Ovary (tissue), 9 donors: ENCODE results near the gene FAM124B. TPM values are rescaled to one million over a fixed set of nuclear protein-coding genes. Genes with fewer than 3 reads are reported as not detected.

Experiments
- DNase-seq, 5 donors: peaks; one replicate each; pipeline ENCODE4 v3.0.0-alpha.2; 2019 to 2020
- H3K27ac ChIP-seq, 2 donors: fragments of 200-600 bp; one replicate each; pipeline versions ENCODE4 v1.5.1 to v1.8.0; 2019 to 2022
- H3K27me3 ChIP-seq: fragments of 200-600 bp; one replicate; pipeline ENCODE4 v1.8.0; 2022
- H3K36me3 ChIP-seq: fragments of 200-600 bp; sonication (generic); one replicate; pipeline ENCODE4 v1.5.1; 2019
- H3K4me1 ChIP-seq: one replicate; pipeline ENCODE4 v1.8.1; 2013; ENCODE audit warnings: mild to moderate bottlenecking, moderate library complexity; ENCODE audit not compliant: insufficient read depth
- H3K4me3 ChIP-seq: fragments of 200-600 bp; sonication (generic); one replicate; pipeline ENCODE4 v1.5.1; 2017
- H3K9me3 ChIP-seq, 2 donors: fragments of 200-600 bp in 1 of 2; sonication (generic) in 1 of 2; one replicate each; pipeline versions ENCODE4 v1.5.1 to v1.8.1; 2013 to 2019; ENCODE audit warnings: mild to moderate bottlenecking in 1 of 2, moderate library complexity in 1 of 2
- EP300 ChIP-seq: sonication (generic); formaldehyde crosslinking; IDR thresholded peaks from one replicate; pipeline ENCODE4 v1.6.1; 2017; ENCODE audit warnings: antibody characterized with exemption
- POLR2A ChIP-seq: fragments of 450-650 bp; IDR thresholded peaks from one replicate; pipeline ENCODE4 v1.6.1; 2017; ENCODE audit warnings: antibody characterized with exemption, mild to moderate bottlenecking, moderate library complexity
- WGBS, 3 donors: extraction: QIAGEN DNeasy Blood & Tissue Kit in 1 of 3; methylation state at CpG; one replicate each; pipeline versions ENCODE4 v1.1.5 to v1.1.7; 2013 to 2017; 5-methylcytosine and 5-hydroxymethylcytosine counted together
- intact Hi-C, 4 donors: fragments of 100-400 bp; cut with DNase I; formaldehyde crosslinking; loops; one replicate each; pipeline versions ENCODE4 v1.11.0 to v1.15.1; 2022 to 2023
- polyA plus RNA-seq, 2 donors: library from polyadenylated mRNA; stranded (reverse); fragments of 200-250 nt in 1 of 2; fragments of 350-450 nt in 1 of 2; fragmentation: Illumina TruSeq in 1 of 2; extraction: RNeasy Lipid Tissue Mini Kit (QIAGEN cat#74804) in 1 of 2; gene quantifications; one replicate each; pipeline ENCODE4 v1.2.3, GENCODE V29; 2013 to 2014
- total RNA-seq, 7 donors: library from RNA; depleted of rRNA in 2 of 7; stranded (reverse); fragments of >200 nt in 2 of 7; fragmentation: NEBNext Ultra II Directional in 3 of 7; extraction: Animal tissue kit (Norgen Biotek cat#: 25700) in 3 of 7; gene quantifications; one replicate each; pipeline versions ENCODE4 v1.1.0 to v1.2.4, GENCODE V29; 2016 to 2023
- TF ChIP-seq, protein P1 (sequence below), 3 donors: fragments of 450-650 bp in 2 of 3; fragments of 200-600 bp in 1 of 3; IDR thresholded peaks; one replicate each; pipeline versions ENCODE4 v1.5.1 to v1.8.0; 2016 to 2022; ENCODE audit warnings: antibody characterized with exemption in 3 of 3, mild to moderate bottlenecking in 1 of 3
- donor health status: DM: no; HTN: no; CAD: no; lungs with moderate emphysema.
- donor health status: DM: no; HTN: no; CAD: no.
- donor health status: Bipolar disorder and iron deficiency.
- donor health status: DM: yes; HTN: yes; CAD: no.
- donor health status: DM: no; HTN: no; CAD: no.
- donor health status: DM: yes; HTN: yes; CAD: no.

The FAM124B gene
- total and polyA plus RNA-seq, 9 donors: 0.11 to 3.0 (median 1.1) TPM

DNA sequence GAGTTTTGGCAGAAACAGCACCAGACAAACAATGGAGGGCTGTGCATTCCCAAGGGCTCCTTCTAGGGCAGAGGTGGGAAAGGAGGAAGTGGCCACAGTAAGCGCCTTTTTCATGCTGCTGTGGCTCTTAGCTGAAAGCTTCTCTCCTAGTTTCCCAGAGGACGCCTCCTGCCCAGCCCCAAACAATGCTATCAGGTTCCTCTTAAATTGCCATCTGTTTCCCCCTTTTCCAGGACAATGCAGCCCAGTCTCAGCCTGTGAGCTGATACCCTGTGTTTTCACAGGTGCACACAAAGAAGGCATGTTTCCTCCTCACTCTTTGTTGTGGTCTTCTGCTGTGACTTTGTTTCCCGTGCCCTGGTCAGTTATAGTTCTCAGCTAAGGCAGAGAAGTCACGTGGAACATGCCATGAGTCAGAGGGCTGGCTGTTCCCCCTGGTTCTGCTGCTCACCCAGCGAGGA is 5.4 kb upstream of the FAM124B start:
- Histone ChIP-seq H3K9me3 (no peaks in the 10 kb centered on the region), H3K36me3 (no peaks in the 10 kb centered on the region), H3K27ac (no peak overlapping the region), H3K4me1 (no peaks in the 10 kb centered on the region), H3K4me3 (no peak overlapping the region), H3K27me3 (no peaks in the 10 kb centered on the region)
- TF ChIP-seq, protein P1, sequence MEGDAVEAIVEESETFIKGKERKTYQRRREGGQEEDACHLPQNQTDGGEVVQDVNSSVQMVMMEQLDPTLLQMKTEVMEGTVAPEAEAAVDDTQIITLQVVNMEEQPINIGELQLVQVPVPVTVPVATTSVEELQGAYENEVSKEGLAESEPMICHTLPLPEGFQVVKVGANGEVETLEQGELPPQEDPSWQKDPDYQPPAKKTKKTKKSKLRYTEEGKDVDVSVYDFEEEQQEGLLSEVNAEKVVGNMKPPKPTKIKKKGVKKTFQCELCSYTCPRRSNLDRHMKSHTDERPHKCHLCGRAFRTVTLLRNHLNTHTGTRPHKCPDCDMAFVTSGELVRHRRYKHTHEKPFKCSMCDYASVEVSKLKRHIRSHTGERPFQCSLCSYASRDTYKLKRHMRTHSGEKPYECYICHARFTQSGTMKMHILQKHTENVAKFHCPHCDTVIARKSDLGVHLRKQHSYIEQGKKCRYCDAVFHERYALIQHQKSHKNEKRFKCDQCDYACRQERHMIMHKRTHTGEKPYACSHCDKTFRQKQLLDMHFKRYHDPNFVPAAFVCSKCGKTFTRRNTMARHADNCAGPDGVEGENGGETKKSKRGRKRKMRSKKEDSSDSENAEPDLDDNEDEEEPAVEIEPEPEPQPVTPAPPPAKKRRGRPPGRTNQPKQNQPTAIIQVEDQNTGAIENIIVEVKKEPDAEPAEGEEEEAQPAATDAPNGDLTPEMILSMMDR (IDR thresholded peaks at IDR 0.05): no peak
- TF ChIP-seq POLR2A (no peak), EP300 (no peak)
- intact Hi-C loops: no loop called here
- no peak for DNase-seq
- WGBS, 3 donors: 80 to 85% (median 83%) methylated on average over 5 of the region's 5 CpGs

- DNase-seq: no peak
- Histone ChIP-seq H3K27me3 (no peaks in the 10 kb centered on the region), H3K4me3 (no peak overlapping the region), H3K36me3 (no peaks in the 10 kb centered on the region), H3K4me1 (no peaks in the 10 kb centered on the region), H3K27ac (no peak overlapping the region), H3K9me3 (no peaks in the 10 kb centered on the region)
- TF ChIP-seq, protein P1 (IDR thresholded peaks at IDR 0.05): no peak
- intact Hi-C loops: no loop called here
- 91 to 92% (median 92%) methylated on average over 4 of the region's 4 CpGs for WGBS, 3 donors
These were observed 4.0 kb upstream of the FAM124B start for GRCh38 chr2:224405841-224406370.

DNA sequence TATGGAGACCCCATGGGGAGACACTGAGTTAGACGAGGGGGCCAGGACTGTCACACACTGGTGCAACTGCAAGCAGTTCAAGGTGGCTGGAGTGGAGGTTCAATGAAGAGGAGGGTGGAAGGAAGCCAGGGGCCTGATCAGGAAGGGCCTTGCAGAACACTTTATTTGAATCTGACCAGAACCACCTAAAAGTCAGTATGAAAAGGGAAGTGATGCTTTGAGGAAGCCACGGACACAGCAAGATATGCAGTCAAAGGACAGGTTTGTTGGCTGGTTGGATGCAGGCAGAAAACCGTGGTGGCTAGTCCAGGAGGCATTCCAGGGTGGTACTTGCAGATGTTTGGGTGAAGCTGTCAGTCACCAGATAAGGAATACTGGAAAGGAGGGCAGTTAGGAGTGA is 3.5 kb upstream of the FAM124B start:
- no peak overlapping the region for H3K27ac ChIP-seq
- TF ChIP-seq EP300 (no peak), POLR2A (no peak)
- TF ChIP-seq, protein P1 (IDR thresholded peaks at IDR 0.05): no peak
- no peaks in the 10 kb centered on the region for H3K9me3 ChIP-seq
- no peaks in the 10 kb centered on the region for H3K36me3 ChIP-seq
- H3K27me3 ChIP-seq: no peaks in the 10 kb centered on the region
- no peak overlapping the region for H3K4me3 ChIP-seq
- intact Hi-C loops: no loop called here
- WGBS, 3 donors: 76 to 85% (median 84%) methylated on average over 3 of the region's 3 CpGs
- H3K4me1 ChIP-seq: no peaks in the 10 kb centered on the region
- no peak for DNase-seq

GRCh38 chr2:224404796-224405195 is 2.9 kb upstream of the FAM124B start:
- DNase-seq: no peak
- H3K4me1 ChIP-seq: no peaks in the 10 kb centered on the region

More at GRCh38 chr2:224404796-224405195, 2.9 kb upstream of the FAM124B start:
- Histone ChIP-seq H3K27ac (no peak overlapping the region), H3K4me3 (no peak overlapping the region), H3K27me3 (no peaks in the 10 kb centered on the region), H3K9me3 (no peaks in the 10 kb centered on the region), H3K36me3 (no peaks in the 10 kb centered on the region)
- no peak for TF ChIP-seq EP300
- TF ChIP-seq POLR2A: no peak
- TF ChIP-seq, protein P1 (IDR thresholded peaks at IDR 0.05): no peak
- intact Hi-C loops: no loop called here
- 71 to 74% (median 73%) methylated on average over 5 of the region's 5 CpGs for WGBS, 3 donors
